MCF 10A (cell line): ENCODE data around the gene AGAP1. TPM values are rescaled to one million over a fixed set of nuclear protein-coding genes. Genes with fewer than 3 reads are reported as not detected.
"Not testable (repeated sequence)": the region's sequence is repeated elsewhere in the genome, so short reads cannot be mapped to it uniquely, and the experiment has no call there.

Source experiments
- BruUV-seq: library from RNA; stranded (reverse); fragments of 400-500 nt; replicated peaks from 2 replicates; lab custom pipeline; 2021; lab: Mats Ljungman, UMichigan
- CTCF ChIA-PET: fragments of 300-600 bp; sonication (Branson Sonifier 250); formaldehyde crosslinking; extraction: SDS; loops from one replicate; lab custom pipeline; 2021; ENCODE audit warnings: antibody characterized with exemption, inconsistent platforms; lab: Yijun Ruan, JAX
- POLR2A ChIA-PET: fragments of 300-600, 350-650 bp; sonication (Branson Sonifier 250); formaldehyde crosslinking; extraction: SDS; loops from one replicate; lab custom pipeline; 2020; ENCODE audit warnings: antibody characterized with exemption, inconsistent platforms; lab: Yijun Ruan, JAX
- DNase-seq: peaks from one replicate; pipeline ENCODE4 v3.0.0-alpha.2; 2018; ENCODE audit not compliant: unreplicated experiment
- H3K27ac Mint-ChIP-seq: one replicate; pipeline ENCODE4 v1.8.0; 2022; ENCODE audit warnings: mild to moderate bottlenecking, low read depth, mixed read lengths; ENCODE audit not compliant: unreplicated experiment
- H3K27me3 Mint-ChIP-seq: one replicate; pipeline ENCODE4 v1.8.0; 2022; ENCODE audit warnings: mixed read lengths; ENCODE audit not compliant: insufficient read depth, unreplicated experiment
- H3K36me3 Mint-ChIP-seq: one replicate; pipeline ENCODE4 v1.8.0; 2022; ENCODE audit warnings: mild to moderate bottlenecking, moderate library complexity, mixed read lengths; ENCODE audit not compliant: insufficient read depth, unreplicated experiment
- H3K4me1 Mint-ChIP-seq: one replicate; pipeline ENCODE4 v1.8.0; 2022; ENCODE audit warnings: mixed read lengths; ENCODE audit not compliant: insufficient read depth, unreplicated experiment
- H3K4me3 Mint-ChIP-seq: one replicate; pipeline ENCODE4 v1.8.0; 2022; ENCODE audit warnings: mild to moderate bottlenecking, moderate library complexity, mixed read lengths; ENCODE audit not compliant: unreplicated experiment
- H3K9me3 Mint-ChIP-seq: one replicate; pipeline ENCODE4 v1.8.0; 2022; ENCODE audit warnings: mixed read lengths; ENCODE audit not compliant: unreplicated experiment
- CTCF ChIP-seq: fragments of 200-600 bp; IDR thresholded peaks from one replicate; pipeline ENCODE4 v1.8.0; 2022; ENCODE audit warnings: antibody characterized with exemption, mild to moderate bottlenecking; ENCODE audit not compliant: unreplicated experiment
- intact Hi-C: fragments of 100-400 bp; cut with micrococcal nuclease; formaldehyde crosslinking; loops from 2 replicates; pipeline ENCODE4 v1.14.1; 2022
- total RNA-seq: library from RNA; stranded (reverse); gene quantifications from 2 replicates; pipeline ENCODE4 v1.2.3, GENCODE V29; 2022

AGAP1 gene
- total RNA-seq, 1 experiment from 2014 or later = 41.3 TPM

DNA sequence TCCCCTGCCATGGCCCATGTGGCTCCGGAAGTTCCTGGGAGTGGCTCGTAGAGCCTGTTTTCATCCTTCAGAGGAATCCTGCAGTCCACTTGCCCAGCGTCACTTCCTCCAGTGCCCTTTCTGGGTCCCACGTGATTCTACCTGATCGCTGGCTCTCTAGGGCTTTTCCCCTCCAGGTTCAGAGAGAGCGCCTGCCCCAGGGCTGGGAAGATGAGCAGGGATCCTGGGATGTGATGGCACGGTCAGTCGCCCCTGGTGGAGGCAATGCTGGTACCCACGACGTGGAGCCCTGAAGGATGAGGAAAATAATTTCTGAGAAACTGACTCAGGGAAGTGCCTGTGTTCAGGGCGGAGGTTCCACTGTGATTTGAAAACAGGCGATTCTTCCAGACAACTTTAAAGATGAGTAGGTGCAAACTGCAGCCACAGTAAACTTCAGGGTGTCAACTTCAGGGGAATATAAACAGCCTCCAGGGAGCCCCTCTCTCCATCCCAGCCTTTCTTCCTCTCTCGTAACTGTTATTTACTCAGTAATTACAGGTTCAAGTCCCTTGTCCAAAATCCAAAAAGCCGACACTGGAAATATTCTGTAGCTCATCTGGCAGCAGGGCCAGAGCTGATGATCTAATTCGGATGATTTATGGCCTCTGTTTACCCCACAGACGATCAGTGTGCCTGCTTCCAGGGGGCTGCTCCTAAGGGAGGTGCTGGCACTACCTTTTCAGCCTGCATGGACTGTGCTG is 105.9 kb downstream of the AGAP1 start:
- Mint-ChIP-seq H3K9me3 (no peaks in the 10 kb centered on the region), H3K27ac (no peak overlapping the region), H3K4me3 (no peak overlapping the region), H3K27me3 (no peaks in the 10 kb centered on the region), H3K4me1 (no peaks in the 10 kb centered on the region), H3K36me3 (peaks cover 13% of the 10 kb centered on the region)
- DNase-seq = no peak
- TF ChIP-seq CTCF = no peak
- no TSS peak for BruUV-seq
- intact Hi-C loops = loop anchor here (5.0 kb wide), 1 partner anchor 583 kb away; no protein-coding TSS in a partner anchor
- ChIA-PET CTCF (interaction anchor here (1.3 to 13.3 kb wide), 2 partner anchors 70 to 145 kb away, joined by 3 to 240 read pairs; no protein-coding TSS in a partner anchor), POLR2A (no interaction called here)

DNA sequence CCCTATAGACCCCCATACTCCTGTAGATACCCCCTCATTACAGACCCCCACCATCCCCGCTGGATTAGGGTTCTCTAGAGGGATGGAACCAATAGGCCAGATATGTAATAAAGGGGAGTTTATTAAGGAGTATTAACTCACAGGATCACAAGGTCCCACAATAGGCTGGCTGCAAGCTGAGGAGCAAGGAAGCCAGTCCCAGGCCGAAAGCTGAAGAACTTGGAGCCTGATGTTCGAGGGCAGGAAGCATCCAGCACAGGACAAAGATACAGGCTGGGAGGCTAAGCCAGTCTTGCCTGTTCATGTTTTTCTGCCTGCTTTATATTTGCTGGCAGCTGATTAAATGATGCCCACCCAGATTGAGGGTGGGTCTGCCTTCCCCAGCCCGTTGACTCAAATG is 106.6 kb downstream of the AGAP1 start:
- H3K27ac Mint-ChIP-seq = peak overlapping the region; percentile 41
- H3K4me3 Mint-ChIP-seq = no peak overlapping the region
- no peaks in the 10 kb centered on the region for H3K27me3 Mint-ChIP-seq
- H3K36me3 Mint-ChIP-seq = peaks cover 13% of the 10 kb centered on the region
- intact Hi-C loops = no loop called here
- BruUV-seq = no TSS peak
- ChIA-PET CTCF (interaction anchor here (13.3 kb wide), 1 partner anchor 144 kb away, joined by 240 read pairs; no protein-coding TSS in a partner anchor), POLR2A (no interaction called here)
- H3K4me1 Mint-ChIP-seq = no peaks in the 10 kb centered on the region
- no peaks in the 10 kb centered on the region for H3K9me3 Mint-ChIP-seq
- TF ChIP-seq CTCF = no peak
- no peak for DNase-seq

DNA sequence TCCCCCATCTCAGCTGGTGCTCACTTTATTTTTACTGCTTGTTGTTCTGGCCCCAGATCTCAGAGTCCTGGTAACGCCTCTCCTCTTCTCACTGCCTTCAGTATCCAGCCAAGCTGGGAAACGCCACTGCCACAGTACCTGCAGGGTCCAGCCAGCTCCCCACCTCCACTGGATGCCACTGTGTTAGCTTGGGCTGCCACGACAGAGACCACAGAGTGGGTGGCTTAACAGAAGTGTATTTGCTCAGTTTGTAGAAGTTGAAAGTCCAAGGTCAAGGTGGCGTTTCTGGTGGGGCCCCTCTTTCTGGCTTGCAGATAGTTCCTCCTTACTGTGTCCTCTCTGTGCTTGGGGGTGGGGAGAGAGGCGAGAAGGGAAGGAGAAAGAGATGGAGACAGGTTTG is 107.1 kb downstream of the AGAP1 start:
- TF ChIP-seq CTCF = no peak
- no TSS peak for BruUV-seq
- no peaks in the 10 kb centered on the region for H3K27me3 Mint-ChIP-seq
- POLR2A ChIA-PET = no interaction called here
- H3K4me3 Mint-ChIP-seq = no peak overlapping the region
- intact Hi-C loops = no loop called here
- CTCF ChIA-PET = interaction anchor here (13.3 kb wide), 1 partner anchor 144 kb away, joined by 240 read pairs; no protein-coding TSS in a partner anchor
- DNase-seq = no peak
- no peaks in the 10 kb centered on the region for H3K9me3 Mint-ChIP-seq
- peaks cover 13% of the 10 kb centered on the region for H3K36me3 Mint-ChIP-seq
- peak overlapping the region; percentile 41 for H3K27ac Mint-ChIP-seq
- H3K4me1 Mint-ChIP-seq = no peaks in the 10 kb centered on the region

GRCh38 chr2:235601960-235602704 is 108.3 kb downstream of the AGAP1 start:
- Mint-ChIP-seq H3K4me1 (no peaks in the 10 kb centered on the region), H3K36me3 (peaks cover 13% of the 10 kb centered on the region), H3K27ac (no peak overlapping the region), H3K27me3 (no peaks in the 10 kb centered on the region), H3K9me3 (no peaks in the 10 kb centered on the region), H3K4me3 (no peak overlapping the region)
- no peak for DNase-seq
- intact Hi-C loops = no loop called here
- ChIA-PET CTCF (interaction anchor here (13.3 kb wide), 1 partner anchor 143 kb away, joined by 240 read pairs; no protein-coding TSS in a partner anchor), POLR2A (interaction anchor here (0.5 kb wide), 1 partner anchor 720 kb away, joined by 3 read pairs; no protein-coding TSS in a partner anchor)
- no peak for TF ChIP-seq CTCF
- BruUV-seq = no TSS peak

GRCh38 chr2:235602971-235603370 is 109.1 kb downstream of the AGAP1 start:
- intact Hi-C loops, H3K27ac Mint-ChIP-seq, BruUV-seq, H3K4me3 Mint-ChIP-seq, H3K27me3 Mint-ChIP-seq, DNase-seq, H3K9me3 Mint-ChIP-seq, H3K4me1 Mint-ChIP-seq: not testable (repeated sequence)
- POLR2A ChIA-PET = interaction anchor here (0.7 kb wide), 1 partner anchor 145 kb away, joined by 3 read pairs; no protein-coding TSS in a partner anchor
- CTCF ChIA-PET = interaction anchor here (0.6 to 1.6 kb wide), 3 partner anchors 9 to 67 kb away, joined by 3 to 14 read pairs (median 5); no protein-coding TSS in a partner anchor
- H3K36me3 Mint-ChIP-seq = peaks cover 13% of the 10 kb centered on the region
